SK-N-SH treated with all-trans-retinoic acid at 6 μM for 48 hours (cell line): ENCODE data around the gene POU5F2.
A peak's percentile ranks its signal among the peaks of the same experiment; 100 is the strongest.

Experiments used
- ATAC-seq: fragments of 200-7000 bp; cut with Tn5 transposase; 3 replicates; pipeline ENCODE4 v1.9.1; 2020; ENCODE audit warnings: mild to moderate bottlenecking, moderate library complexity
- BACH2 ChIP-seq: fragments of 250-450 bp; sonication (Bioruptor Pico); IDR thresholded peaks from 2 replicates; pipeline ENCODE4 v1.9.0; 2021; ENCODE audit warnings: mild to moderate bottlenecking, borderline replicate concordance
- CREB5 ChIP-seq: fragments of 250-450 bp; sonication (Bioruptor Pico); IDR thresholded peaks from 2 replicates; pipeline ENCODE4 v1.5.1; 2020; ENCODE audit warnings: low read depth, mild to moderate bottlenecking, moderate library complexity
- CSDC2 ChIP-seq: fragments of 250-450 bp; sonication (Bioruptor Pico); IDR thresholded peaks from 2 replicates; pipeline ENCODE4 v1.5.0; 2020; ENCODE audit warnings: mild to moderate bottlenecking, moderate library complexity
- CSRNP3 ChIP-seq: fragments of 250-450 bp; sonication (Bioruptor Pico); IDR thresholded peaks from 2 replicates; pipeline ENCODE4 v1.5.1; 2021; ENCODE audit warnings: mild to moderate bottlenecking, moderate library complexity
- ESRRG ChIP-seq: fragments of 250-450 bp; sonication (Bioruptor Pico); IDR thresholded peaks from 2 replicates; pipeline ENCODE4 v1.6.1; 2021; ENCODE audit warnings: mild to moderate bottlenecking
- ISL1 ChIP-seq: fragments of 250-450 bp; sonication (Bioruptor Pico); IDR thresholded peaks from 2 replicates; pipeline ENCODE4 v2.1.2; 2022; ENCODE audit warnings: mild to moderate bottlenecking, moderate library complexity
- OSR1 ChIP-seq: fragments of 250-450 bp; sonication (Bioruptor Pico); IDR thresholded peaks from 2 replicates; pipeline ENCODE4 v1.8.0; 2022; ENCODE audit warnings: moderate library complexity, mild to moderate bottlenecking, inconsistent platforms
- PATZ1 ChIP-seq: fragments of 250-450 bp; sonication (Bioruptor Pico); IDR thresholded peaks from 2 replicates; pipeline ENCODE4 v1.8.0; 2020; ENCODE audit warnings: mild to moderate bottlenecking, moderate library complexity, borderline replicate concordance
- POU6F1 ChIP-seq: fragments of 250-450 bp; sonication (Bioruptor Pico); IDR thresholded peaks from 2 replicates; pipeline ENCODE4 v1.8.0; 2021; ENCODE audit warnings: low read depth, mild to moderate bottlenecking, moderate library complexity, borderline replicate concordance
- PPARA ChIP-seq: fragments of 250-450 bp; sonication (Bioruptor Pico); IDR thresholded peaks from 2 replicates; pipeline ENCODE4 v1.5.0; 2020; ENCODE audit warnings: mild to moderate bottlenecking, borderline replicate concordance
- RARB ChIP-seq: fragments of 250-450 bp; sonication (Bioruptor Pico); IDR thresholded peaks from 2 replicates; pipeline ENCODE4 v1.8.0; 2021; ENCODE audit warnings: mild to moderate bottlenecking, moderate library complexity
- SNAI2 ChIP-seq: fragments of 250-450 bp; sonication (Bioruptor Pico); IDR thresholded peaks from 2 replicates; pipeline ENCODE4 v1.5.0; 2020; ENCODE audit warnings: mild to moderate bottlenecking, moderate library complexity
- TCF4 ChIP-seq: fragments of 250-450 bp; sonication (Bioruptor Pico); IDR thresholded peaks from 2 replicates; pipeline ENCODE4 v1.8.0; 2021; ENCODE audit warnings: mild to moderate bottlenecking, moderate library complexity, borderline replicate concordance
- TOX ChIP-seq: fragments of 250-450 bp; sonication (Bioruptor Pico); IDR thresholded peaks from 2 replicates; pipeline ENCODE4 v1.8.0; 2021; ENCODE audit warnings: mild to moderate bottlenecking, moderate library complexity, borderline replicate concordance
- TSHZ2 ChIP-seq: fragments of 250-450 bp; sonication (Bioruptor Pico); IDR thresholded peaks from 2 replicates; pipeline ENCODE4 v1.5.0; 2020; ENCODE audit warnings: mild to moderate bottlenecking, moderate library complexity
- ZC3H10 ChIP-seq: fragments of 250-450 bp; sonication (Bioruptor Pico); IDR thresholded peaks from 2 replicates; pipeline ENCODE4 v1.5.1; 2021; ENCODE audit warnings: mild to moderate bottlenecking, moderate library complexity
- ZFP3 ChIP-seq: fragments of 250-450 bp; sonication (Bioruptor Pico); IDR thresholded peaks from 2 replicates; pipeline ENCODE4 v1.5.0; 2020; ENCODE audit warnings: mild to moderate bottlenecking, moderate library complexity
- ZFP30 ChIP-seq: fragments of 450-650 bp; formaldehyde crosslinking; IDR thresholded peaks from 2 replicates; pipeline ENCODE4 v1.5.0; 2022; ENCODE audit warnings: mild to moderate bottlenecking, moderate library complexity
- ZNF565 ChIP-seq: fragments of 450-650 bp; formaldehyde crosslinking; conservative IDR thresholded peaks from 2 replicates; pipeline ENCODE4 v1.5.0; 2020; ENCODE audit warnings: low read depth, mild to moderate bottlenecking, moderate library complexity
- ZNF70 ChIP-seq: fragments of 450-650 bp; formaldehyde crosslinking; IDR thresholded peaks from 2 replicates; pipeline ENCODE4 v1.5.0; 2020; ENCODE audit warnings: mild to moderate bottlenecking, moderate library complexity
- ZNF8 ChIP-seq: fragments of 450-650 bp; formaldehyde crosslinking; IDR thresholded peaks from 2 replicates; pipeline ENCODE4 v1.5.0; 2020; ENCODE audit warnings: mild to moderate bottlenecking, moderate library complexity

Gene POU5F2

GRCh38 chr5:93787598-93787997 is 46.2 kb upstream of the POU5F2 start:
- ATAC-seq, result no peak
- TF ChIP-seq ZNF8 (CRISPR knock-in tag) (no peak), PATZ1 (CRISPR knock-in tag) (no peak), ISL1 (CRISPR knock-in tag) (peak; percentile 74), ZFP3 (no peak), TOX (CRISPR knock-in tag) (peak; percentile 68; the same call in 1 of the 2 replicates)

DNA sequence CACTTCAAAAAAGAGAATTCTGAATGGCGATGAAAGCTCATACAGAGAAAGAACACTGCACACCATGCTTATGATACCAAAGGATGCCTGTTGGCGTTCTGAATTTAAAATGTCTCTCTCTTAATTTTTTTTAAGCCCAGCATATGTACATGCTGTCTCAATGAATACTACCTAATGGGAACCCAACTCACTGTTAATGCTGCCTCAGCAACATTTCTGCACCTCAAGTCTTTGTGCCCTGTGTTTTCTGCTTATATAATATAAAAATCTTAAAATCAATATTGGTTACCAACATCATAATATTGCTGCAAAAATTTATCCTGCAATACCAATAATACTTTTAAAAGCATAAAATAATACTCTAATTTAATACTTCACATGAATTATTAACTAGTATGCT is 44.1 kb upstream of the POU5F2 start:
- no peak for ATAC-seq
- TF ChIP-seq TOX (CRISPR knock-in tag) (no peak), ZNF565 (CRISPR knock-in tag) (no peak), ZFP3 (no peak), CSDC2 (CRISPR knock-in tag) (no peak), RARB (CRISPR knock-in tag) (no peak), BACH2 (CRISPR knock-in tag) (no peak), ZC3H10 (CRISPR knock-in tag) (no peak), PATZ1 (CRISPR knock-in tag) (no peak), OSR1 (no peak), ISL1 (CRISPR knock-in tag) (no peak), ZNF8 (CRISPR knock-in tag) (no peak), ESRRG (CRISPR knock-in tag) (no peak), SNAI2 (CRISPR knock-in tag) (no peak), CREB5 (no peak), ZNF70 (CRISPR knock-in tag) (no peak), PPARA (CRISPR knock-in tag) (no peak), ZFP30 (no peak)

DNA sequence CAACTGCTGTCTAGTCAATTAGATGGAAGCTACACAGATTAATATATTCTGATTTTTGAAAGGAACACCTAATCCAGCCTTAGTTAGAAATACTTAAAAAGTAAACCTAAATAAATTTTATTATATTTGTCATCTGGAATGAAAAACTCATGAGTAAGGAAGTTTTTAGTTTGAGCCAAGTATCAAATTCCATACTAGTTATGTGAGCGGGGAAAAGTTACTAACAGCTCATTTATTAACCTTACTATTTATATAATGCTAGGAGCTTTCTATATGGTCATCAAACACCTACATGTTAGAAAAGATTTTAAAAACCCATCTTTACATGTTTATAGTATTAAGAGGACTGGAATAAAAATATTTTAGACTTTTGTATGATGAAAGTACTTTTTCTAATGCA is 41.6 kb upstream of the POU5F2 start:
- TF ChIP-seq ZNF70 (CRISPR knock-in tag), result no peak
- no peak for TF ChIP-seq SNAI2 (CRISPR knock-in tag)
- TF ChIP-seq TCF4 (CRISPR knock-in tag), result no peak
- no peak for TF ChIP-seq CSDC2 (CRISPR knock-in tag)
- peak; percentile 62 for ATAC-seq

GRCh38 chr5:93777620-93778019 is 36.2 kb upstream of the POU5F2 start:
- ATAC-seq, result no peak
- TF ChIP-seq ZNF565 (CRISPR knock-in tag) (no peak), RARB (CRISPR knock-in tag) (no peak), SNAI2 (CRISPR knock-in tag) (no peak), TOX (CRISPR knock-in tag) (no peak), BACH2 (CRISPR knock-in tag) (no peak)

DNA sequence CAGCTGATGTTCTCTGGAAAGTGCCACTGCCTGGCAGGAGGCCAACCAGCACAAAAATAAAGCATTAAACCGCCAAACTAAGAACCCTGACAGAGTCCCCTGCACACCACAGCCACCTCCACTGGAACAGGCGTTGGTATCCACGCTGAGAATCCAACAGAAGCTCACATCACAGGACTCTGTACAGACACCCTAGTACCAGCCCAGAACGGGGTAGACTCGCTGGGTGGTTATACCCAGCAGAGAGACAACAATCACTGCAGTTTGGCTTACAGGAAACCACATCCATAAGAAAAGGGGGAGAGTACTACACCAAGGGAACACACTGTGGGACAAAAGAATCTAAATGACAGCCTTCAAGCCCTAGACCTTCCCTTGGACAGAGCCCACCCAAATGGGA is 15.0 kb upstream of the POU5F2 start:
- TF ChIP-seq ZFP30 (no peak), ZNF565 (CRISPR knock-in tag) (no peak), ZC3H10 (CRISPR knock-in tag) (no peak), TSHZ2 (CRISPR knock-in tag) (no peak), ZFP3 (no peak), TCF4 (CRISPR knock-in tag) (no peak), ISL1 (CRISPR knock-in tag) (no peak), POU6F1 (CRISPR knock-in tag) (no peak), ZNF8 (CRISPR knock-in tag) (no peak), CSDC2 (CRISPR knock-in tag) (no peak), PPARA (CRISPR knock-in tag) (no peak), SNAI2 (CRISPR knock-in tag) (no peak), ESRRG (CRISPR knock-in tag) (no peak), OSR1 (no peak), ZNF70 (CRISPR knock-in tag) (no peak), TOX (CRISPR knock-in tag) (no peak), CSRNP3 (no peak)
- ATAC-seq, result no peak
